Activated CD8-positive, alpha-beta memory T cell treated with anti-CD3 and anti-CD28 coated beads for 1 hour (primary cell): ENCODE data around the gene HSP90AB1.
A peak's percentile ranks its signal among the peaks of the same experiment; 100 is the strongest.

Source experiments
- DNase-seq, 2 donors: peaks; one replicate each; pipeline ENCODE4 v3.0.0-alpha.2; 2020; ENCODE audit warnings: low read depth in 1 of 2; ENCODE audit errors: extremely low read depth in 1 of 2

The HSP90AB1 gene

DNA sequence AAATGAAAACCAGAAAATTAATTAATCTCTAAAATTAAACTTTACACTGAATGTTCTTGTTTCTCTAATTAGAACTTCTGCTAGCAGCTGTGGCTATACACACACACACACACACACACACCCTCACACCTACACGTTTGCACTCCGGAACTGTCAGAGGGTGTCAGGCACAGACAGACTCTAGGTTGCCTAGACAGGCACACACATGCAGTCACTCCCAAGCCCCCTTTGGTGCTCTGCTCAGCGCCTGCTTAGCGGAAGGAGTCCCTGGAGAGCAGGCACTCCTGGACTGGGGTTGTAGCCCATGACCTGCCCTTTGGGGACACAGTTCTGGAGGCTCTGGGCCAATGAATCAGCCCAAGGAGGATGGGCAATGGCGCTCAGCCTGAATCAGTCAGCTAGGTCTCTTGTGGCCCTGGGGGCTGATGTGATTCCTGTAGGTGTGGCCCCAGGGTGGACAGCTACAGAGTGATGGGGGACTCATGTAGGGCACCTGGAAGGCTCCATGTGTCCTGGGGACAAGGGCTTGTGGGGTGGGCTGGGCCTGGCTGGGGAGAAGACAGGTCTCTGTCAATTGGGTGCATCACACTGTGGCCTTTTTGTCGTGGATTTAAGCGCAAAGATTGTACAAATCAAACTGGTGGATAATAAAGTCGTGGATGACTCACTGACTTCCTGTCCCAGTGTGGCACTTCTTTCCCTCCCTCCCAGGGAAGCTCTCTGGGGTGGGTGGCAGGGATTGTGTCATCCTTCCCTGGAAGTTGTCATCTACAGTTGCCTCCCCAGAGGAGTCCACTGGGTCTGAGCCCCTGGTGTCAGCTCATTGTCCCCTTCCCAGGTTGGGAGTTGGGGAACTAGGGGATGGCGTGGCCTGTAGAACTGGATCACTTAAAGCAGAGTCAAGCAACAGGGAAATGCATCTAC, 32.1 kb downstream of the HSP90AB1 start:
- no peak for DNase-seq

DNA sequence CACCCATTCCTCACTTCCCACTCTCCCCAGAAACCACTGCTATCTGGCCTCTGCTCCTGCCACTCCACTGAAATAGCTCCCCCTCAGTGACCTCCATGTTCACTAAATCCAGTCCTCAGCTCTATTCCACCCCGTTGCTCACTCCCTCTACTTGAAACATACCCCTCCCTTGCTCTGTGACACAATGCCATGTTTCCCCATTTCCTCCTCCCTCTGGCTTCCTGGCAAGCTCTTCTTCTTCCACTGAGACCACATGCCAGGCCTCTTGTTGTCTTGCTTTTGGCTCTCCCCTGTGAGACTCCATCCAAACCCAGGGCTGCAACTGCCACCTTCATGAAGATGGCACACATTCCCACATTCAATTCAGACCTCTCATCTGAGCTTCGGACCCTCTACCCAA, 37.2 kb downstream of the HSP90AB1 start:
- no peak for DNase-seq

DNA sequence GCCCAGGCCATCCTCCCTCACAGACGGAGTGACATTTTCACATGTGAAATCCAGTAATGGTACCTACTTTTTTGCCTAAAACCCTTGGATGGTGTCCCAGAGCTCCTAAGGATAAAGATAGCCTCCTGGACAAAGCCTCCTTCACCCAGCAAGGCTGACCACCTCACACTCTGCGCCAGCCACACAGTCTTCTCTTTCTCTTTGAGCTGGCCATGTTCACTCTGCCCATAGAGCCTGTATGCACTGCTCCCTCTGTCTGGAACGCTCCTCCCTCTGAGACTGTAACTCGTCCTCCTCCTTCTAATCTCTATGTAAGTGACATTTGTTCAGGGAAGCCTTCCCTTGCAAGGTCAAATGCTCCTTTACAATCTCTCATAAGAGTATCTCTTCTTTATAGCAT, 38.0 kb downstream of the HSP90AB1 start:
- no peak for DNase-seq

DNA sequence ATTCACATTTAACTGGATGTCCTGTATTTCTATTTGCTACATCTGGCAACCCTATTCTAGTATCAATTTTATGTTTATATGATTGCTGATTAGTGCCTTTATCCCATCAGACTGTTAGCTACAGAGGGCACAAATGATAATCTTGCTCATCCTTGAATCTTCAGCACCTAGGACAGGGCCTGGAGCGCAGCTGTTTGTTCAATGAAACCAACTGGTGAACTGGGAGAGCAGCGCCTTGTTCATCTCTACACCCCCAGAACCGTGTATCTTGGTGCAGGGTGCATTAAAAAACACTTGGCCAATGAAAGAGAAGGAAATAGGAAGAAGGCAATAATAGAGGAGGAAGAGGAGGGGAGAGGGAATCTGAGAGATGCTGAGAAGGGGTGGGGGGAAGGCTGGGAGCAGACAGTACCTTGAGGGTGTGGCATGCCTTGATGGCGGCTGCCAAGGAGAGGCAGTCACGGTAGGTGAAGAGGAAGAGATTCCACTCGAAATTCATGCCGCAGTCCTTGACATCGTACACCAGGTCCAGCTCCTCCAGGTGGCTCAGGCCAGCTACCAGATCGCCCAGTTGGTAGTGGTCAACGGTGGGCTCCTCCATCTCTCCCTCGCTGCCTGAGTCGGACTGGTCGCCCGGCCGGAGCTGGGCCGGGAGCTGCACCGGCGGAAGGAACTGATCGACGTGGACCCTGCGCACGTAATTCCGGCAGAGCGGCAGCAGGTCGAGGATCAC, 38.8 kb downstream of the HSP90AB1 start:
- no peak for DNase-seq

DNA sequence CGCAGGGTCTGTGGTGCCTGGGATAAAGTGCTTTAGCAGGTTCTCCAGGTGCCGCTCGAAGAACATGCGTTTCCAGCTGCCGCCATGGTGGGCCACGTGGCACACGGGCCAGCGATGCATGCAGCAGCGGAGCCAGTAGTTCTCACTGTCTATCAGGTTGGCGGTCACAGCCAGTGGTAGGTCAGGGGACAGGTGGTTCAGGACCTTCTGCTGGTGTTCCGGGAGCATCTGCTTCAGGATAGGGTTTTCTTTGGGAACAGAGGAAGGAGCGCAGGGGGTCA, 39.3 kb downstream of the HSP90AB1 start:
- DNase-seq: no peak

DNA sequence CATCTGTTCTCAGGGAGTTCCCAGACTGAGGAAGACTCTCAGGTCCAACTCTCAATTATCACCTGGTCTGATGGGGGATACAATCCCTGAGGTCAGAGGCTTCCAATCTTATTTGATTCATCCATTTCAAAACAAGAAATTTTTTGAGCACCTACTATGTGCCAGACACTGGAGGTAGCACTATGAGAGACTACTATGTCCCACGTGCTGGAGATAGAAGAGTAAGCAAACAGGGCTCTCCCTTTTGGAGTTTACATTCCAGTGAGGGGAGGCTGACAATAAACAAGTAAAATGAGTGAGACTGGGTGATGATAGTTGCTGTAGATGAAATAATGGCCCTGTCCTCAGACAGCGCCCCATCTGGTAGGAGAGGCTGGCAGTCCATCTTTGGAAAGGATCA, 39.8 kb downstream of the HSP90AB1 start:
- no peak for DNase-seq

DNA sequence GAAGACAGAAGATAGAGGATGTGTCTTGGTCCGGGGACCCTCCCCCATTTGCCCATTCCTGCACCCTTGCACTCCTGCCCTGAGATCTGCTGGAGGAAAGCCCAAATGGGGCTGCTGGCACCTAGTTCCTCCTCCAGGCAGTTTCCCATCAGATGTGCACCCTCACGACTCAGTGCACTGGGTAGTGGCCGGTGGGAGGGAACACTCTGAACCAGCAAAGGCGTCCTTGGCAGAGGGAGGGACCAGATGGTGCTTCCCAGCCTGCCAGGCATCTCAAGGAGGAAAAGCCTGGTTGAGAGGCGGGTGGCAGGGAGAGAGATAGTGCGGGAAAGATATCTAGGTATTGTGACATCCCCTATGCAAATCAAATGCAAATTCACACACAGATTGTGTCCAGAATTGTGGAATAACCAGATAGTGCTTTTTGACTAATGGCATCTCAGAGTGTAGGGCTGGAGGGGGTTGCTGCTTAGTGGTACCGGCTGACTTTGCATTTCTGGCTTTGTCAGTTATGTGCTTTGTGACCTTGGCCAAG, 42.9 kb downstream of the HSP90AB1 start:
- DNase-seq: no peak

DNA sequence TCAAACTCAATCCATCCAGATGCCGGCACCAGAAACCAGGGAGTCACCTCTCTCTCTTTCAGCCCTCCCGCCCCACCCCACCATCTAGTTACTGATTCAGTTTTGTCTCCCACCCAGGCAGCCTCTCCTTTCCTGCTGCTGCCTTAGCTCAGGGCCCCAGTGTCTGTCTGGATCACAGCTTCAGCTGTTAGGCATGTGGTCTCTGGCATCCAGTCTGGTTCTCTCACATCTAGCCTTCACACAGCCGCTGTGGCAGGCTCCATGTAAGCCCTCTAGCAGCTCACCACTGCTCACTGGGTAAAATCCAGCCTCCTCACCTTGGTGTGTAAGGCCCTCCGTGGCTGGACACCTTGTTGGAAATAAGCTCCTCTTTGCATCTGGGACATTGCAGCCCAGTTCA, 44.9 kb downstream of the HSP90AB1 start:
- DNase-seq: no peak

DNA sequence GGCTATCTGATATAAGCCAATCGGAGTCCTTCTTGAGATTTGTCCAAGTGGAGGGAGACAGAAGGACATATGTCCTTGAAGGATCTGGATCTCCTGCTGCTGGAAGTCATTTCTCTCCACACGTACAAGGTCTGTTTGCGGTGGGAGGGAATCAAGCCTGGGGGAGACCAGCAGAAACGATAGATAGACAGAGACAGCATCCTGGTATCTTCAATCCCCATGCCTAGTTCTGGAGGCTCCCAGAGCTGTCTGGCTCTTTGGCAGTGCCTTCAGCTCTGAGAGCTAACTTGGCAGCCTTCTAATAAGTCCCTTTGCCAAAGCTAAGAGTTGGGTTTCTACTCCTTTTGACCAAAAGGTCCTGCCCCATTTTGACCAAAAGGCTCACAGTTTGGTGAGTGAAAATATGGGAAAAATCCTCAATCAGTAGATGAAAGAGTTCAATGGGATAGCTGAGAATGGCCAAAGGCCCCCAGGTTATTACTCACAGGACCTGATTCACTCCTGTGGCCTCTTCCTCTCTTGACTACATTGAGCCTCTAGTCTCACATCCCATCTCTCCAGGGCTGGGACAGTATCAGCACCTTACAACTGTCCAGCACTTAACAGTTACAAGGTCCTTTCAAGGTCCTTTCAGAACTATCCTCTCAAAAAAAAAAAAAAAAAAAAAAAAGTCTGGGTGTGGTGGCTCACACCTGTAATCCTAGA, 45.9 kb downstream of the HSP90AB1 start:
- no peak for DNase-seq

DNA sequence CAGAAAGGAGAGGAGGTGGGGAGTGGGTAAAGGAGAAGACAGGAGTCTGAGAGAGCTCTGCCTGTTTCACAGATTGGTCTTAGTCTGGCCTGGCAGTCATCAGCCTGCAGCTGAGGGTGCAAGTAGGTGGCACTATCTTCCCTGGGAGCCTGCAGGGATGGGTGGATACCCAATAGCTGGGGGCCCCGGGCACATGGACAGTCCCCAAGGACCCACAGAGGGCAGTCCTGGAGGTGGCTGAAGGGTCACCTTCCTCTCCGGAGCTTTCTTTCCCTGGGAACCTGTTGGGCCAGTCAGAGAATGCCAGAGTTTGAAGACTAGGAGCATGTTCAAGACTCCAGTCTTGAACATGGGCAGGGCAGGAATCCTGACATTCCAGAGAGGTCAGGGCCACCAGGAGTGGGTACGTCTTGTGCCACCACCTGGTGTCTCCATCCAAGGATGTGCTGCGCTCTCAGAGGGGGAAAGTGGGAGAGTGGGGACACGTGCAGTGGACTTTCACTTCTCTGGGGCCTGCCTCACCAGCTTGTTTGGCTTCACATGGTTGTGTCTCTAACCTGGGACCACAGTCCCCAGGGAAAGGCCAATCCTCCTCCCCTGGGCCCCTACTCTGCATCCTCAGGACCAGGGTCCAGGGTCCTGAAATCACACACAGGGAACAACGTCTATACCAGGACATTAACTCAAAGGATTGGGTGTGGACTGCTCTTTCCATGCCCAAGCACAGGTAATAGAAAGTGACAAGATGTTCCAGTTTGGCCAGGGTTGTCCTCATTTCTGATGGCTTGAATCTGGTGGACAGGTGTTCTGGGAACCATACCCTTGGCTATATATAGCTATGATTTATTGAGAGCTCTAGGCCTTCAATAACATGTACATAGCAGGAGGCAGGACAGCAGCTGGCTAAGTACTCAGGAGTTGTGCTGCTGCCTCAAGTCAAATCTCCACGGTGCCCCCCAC, 48.2 kb downstream of the HSP90AB1 start:
- DNase-seq: no peak

DNA sequence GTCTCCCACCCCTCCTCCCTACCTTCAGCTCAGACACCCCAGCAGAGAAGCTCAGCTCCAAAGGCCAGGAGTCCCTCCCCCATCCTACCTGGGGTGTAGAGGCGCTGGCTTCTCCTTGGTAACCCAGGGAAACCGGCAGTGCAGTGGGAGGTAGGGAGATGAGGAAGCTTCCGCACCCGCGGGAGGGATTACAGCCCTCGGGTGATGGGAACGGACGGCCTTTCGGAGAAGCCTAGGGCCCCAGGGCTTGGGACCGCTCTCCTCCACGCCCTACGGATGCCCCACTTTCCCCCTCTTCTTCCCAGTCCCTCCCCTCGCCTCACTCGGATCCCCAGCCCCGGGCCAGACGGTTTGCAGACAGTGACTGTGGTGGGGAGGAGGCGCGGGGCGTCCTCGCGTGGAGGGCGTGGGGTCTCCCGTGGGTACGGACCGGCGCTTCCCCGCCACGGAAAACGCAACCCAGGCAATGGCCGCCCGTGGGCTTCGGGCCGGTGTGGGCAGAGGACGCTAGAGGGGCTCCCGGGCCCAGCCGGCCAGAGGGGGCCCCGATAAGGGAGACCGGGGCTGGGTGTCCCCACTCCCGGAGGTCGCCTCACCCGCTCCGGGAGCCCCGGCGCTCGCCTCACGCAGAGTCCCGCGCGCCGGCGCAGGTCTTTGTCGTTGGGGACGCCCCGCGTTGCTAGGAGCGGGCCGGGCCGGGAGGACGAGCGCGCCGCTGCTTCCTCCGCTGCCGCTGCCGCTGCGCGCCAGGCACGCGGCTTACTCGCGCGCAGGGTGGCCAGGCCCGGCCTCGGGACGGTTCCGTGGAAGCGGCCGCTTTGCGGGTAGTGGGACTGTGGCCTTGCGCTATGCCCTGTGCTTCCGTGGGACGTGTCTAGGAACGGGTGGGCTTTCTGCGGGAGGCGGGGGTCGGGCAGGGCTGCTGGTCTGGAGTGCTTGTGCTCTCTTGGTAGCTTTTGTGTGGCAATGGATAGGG, 50.5 kb downstream of the HSP90AB1 start:
- DNase-seq: peak in 1 of 2 donors; percentile 33

DNA sequence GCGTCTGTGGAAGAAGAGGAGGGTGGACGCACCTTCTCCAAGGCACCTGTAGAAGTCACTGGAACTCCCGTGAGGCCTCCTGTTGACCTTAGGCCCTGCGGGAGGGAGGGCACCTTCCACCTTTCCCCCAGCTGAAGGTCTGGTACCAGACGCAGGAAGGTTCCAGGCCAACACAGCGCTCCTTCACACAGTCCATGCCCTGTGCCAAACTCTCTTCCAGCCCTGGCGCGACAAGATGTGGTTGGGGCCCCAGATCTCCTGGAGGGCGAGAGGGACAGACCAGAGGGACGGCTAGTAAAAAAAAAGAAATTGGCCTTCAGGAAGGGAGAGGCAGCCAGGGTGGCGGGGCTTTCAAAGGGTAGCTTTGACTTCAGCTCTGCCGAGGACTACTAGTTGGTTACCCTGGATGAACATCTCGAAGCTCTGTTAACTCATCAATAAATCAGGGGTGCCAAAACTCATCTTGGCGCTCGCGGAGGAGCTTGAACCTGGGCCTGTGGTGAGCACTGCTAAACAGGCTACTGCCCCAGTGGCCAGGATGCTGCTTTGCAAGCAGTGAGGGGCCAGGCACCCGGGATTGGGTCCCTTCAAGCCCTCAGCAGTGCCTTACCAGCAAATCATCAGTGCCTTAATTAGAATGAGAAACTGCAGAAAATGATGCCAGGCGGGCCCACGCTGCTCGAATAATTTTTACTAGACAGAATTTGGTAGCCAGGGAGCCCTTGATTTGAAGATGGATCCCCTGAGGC, 51.3 kb downstream of the HSP90AB1 start:
- DNase-seq: no peak

DNA sequence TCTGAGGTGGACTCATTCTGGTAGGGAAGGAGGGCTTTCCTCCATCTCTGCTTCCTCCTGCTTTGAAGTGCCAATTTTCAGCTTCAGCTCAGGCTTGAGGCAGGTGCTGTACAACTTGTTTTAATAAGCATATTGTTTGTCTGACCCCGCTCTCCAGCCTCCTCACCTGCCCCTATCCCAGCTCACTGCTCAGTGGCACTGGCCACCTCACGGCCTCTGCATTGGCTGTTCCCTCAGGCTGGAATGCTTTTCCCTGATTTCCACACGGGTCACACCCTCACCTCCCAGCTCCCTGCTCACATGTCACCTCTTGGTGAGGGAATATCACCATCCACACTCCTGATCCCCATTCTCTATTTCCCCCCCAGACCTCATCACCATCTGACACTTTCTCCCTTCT, 52.0 kb downstream of the HSP90AB1 start:
- no peak for DNase-seq

DNA sequence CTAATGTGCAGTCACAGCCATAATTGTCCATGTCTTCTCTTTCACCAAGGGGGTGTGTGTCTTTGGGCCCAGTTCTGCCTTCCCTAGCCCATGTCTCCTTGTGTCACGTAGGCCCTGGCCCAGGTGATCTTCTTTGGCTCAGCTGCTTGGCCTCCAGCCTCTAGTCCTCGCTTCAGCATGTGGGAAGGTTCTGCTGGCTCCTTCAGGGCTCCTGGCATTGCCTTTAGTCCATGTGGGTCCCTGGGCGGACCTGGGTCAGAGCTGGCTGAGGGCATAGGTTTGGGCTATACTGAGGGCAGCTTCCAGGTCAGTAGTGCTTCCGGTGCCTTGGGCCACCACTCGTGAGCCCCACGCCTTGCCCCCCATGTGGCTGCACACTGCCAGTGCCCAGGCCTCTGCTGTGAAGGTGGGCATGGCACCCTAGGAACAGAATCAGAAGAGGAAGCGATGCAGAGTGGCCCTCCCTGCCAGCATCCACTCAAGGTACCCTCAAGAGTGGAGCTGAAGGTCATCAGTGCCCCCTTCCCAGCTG, 53.5 kb downstream of the HSP90AB1 start:
- no peak for DNase-seq

DNA sequence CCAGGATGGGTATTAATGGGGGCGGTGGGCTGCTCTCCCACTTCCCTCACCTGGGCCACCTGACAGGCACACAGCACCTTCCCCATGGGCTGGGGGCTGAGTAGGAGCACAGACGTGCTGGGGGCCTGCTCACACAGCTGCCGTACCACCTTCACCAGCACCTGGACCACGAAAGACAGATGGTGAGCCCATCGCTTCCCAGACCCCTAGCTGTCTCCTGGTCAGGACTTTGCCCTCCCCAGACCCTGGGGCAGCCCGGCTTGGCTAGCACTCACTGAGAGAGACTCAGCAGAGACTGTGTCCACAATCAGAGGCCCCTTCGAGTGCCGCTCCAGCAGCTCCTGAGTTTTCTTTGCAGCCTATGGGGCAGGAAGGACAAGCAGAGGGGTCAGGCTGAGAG, 54.2 kb downstream of the HSP90AB1 start:
- no peak for DNase-seq

DNA sequence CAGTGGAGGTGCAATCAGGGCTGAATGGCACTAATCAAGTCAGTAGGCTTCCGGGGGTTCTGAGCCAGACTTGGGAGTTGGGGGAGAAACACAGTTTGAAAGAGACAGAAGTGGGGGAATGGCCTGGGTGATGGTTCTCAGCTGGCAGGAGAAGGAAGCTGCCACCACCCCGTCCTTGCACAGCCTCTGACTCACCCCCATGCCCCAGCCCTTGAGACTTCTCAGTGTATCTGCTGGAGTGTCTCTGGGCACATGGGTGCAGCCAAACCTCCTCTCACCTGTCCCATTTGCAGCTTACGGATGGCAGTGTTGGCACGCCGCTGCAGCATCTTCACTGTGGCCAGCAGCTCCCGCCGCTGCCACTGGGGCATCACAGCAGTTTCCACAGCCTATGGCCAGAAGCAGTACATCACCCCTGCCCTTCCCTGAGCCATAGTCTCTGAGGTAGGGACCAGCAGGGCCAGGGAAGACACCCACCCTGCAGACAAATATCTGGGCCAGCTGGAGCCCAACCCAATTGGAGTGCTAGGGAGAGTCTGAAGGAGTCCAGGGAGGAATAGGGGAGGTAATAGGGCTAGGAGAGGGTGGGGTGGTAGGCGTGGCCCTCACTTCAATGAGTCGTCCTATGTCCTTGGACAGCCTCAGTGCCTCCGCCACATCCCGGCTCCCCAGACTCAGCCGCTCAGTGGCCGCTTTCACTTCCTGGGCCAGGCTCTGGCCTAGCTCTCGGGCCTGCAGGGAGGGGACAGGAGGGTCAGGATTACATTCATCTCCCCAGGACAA, 55.1 kb downstream of the HSP90AB1 start:
- DNase-seq: no peak

DNA sequence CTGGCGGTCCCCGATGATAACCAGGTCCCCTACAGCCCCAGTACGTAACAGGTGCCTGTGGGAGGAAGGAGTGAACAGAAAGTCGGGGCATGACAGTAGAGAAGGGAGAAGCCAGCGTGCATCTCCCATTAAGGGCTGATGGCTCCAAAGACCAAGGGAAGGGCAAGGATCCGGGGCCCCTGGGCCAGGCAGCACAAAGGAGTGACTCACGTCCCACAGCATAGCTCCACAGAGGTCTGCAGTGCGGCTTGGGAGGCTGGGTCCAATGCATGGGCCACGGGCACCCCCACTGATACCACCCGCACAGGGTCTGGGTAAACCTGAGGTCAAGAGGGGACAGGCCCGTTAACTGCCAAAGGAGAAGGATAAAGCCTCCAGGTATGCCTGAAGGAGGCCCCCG, 56.0 kb downstream of the HSP90AB1 start:
- DNase-seq: no peak
